Measurements from ENCODE around the gene CTLA4.

CTLA4 gene

DNA sequence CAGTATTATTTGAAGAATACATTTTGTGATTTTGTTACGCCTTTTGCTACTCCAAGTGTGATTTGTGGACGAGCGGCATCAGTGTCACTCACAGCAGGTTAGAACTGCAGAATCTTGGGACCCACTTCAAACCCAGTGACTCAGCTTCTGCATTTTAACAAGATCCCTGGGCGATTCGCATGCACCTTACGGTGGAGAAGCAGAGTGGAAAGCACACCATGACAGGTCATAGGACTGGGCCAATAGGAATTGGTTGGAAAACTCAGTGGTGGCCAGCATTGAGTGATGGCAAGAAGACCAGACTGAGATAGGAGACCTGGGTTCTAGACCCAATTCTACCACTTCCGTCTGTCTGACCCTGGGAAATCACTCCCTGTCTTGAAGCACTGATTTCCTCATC, 26.3 kb downstream of the CTLA4 start:
- DNase-seq (ENCODE audit: low read depth in 2 of 2) = no peak
- H3K4me3 ChIP-seq (replicated peaks in 1 of 2; ENCODE audit: low read depth in 2 of 2, low read length in 2 of 2) = no peak overlapping the region
- TF ChIP-seq, protein P1, sequence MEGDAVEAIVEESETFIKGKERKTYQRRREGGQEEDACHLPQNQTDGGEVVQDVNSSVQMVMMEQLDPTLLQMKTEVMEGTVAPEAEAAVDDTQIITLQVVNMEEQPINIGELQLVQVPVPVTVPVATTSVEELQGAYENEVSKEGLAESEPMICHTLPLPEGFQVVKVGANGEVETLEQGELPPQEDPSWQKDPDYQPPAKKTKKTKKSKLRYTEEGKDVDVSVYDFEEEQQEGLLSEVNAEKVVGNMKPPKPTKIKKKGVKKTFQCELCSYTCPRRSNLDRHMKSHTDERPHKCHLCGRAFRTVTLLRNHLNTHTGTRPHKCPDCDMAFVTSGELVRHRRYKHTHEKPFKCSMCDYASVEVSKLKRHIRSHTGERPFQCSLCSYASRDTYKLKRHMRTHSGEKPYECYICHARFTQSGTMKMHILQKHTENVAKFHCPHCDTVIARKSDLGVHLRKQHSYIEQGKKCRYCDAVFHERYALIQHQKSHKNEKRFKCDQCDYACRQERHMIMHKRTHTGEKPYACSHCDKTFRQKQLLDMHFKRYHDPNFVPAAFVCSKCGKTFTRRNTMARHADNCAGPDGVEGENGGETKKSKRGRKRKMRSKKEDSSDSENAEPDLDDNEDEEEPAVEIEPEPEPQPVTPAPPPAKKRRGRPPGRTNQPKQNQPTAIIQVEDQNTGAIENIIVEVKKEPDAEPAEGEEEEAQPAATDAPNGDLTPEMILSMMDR (IDR thresholded peaks at IDR 0.05; ENCODE audit: low read depth, low read length) = no peak

DNA sequence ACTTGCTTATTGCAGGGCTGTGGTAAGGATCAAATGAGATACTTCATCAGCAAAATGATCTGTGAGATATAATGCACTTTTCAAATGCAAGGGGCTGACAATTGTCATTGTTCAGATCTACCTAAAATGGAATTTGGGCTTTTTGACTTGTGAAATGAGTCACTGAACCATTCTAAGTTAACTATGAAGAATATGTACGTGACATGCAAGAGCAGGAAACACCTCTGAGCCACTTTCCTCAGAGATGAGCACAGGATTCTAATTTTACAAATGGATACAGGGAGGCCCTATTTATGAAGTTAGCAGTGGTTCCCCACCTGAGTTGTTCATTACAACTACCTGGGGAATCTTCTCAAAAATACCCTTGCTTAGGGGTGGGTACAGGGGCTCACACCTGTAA, 26.7 kb downstream of the CTLA4 start:
- no peak for DNase-seq (ENCODE audit: low read depth in 2 of 2)
- H3K4me3 ChIP-seq (replicated peaks in 1 of 2; ENCODE audit: low read depth in 2 of 2, low read length in 2 of 2) = no peak overlapping the region
- TF ChIP-seq, protein P1 (IDR thresholded peaks at IDR 0.05; ENCODE audit: low read depth, low read length) = no peak

DNA sequence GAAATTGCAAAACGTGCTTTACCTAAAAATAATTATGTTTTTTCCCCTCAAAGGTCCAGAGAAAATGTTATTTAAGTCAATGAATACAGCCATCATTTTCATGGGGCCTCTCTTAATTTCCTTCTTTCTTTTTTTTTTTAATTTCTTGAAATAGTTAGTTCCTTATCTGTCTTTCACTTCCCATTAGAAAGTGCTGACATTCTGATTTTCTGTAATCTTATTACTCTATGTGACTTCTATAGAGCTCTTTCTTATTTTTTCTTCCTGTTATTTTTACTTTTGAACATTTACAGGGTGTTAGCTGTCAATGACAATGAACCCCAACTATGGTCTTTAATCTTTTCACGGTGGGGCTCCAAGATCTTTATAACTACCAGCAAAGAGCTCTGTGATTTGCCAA, 30.0 kb downstream of the CTLA4 start:
- no peak for DNase-seq (ENCODE audit: low read depth in 2 of 2)

DNA sequence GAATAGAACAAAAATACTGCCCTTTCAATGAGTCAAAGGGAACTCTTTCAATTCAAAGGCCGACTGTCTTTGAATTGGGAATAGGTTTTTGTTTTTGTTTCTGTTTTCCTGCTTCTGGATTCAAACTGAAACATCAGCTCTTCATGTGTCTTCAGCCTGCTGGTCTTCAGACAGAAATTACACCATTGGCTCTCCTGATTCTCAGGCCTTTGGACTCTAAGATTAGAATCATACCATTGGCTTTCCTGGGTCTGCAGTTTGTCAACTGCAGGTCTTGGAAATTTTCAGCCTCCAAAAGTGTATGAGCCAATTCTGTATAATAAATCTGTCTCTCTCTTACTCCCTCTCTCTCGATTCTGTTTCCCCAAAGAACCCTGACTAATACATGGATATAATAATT, 31.1 kb downstream of the CTLA4 start:
- TF ChIP-seq, protein P1 (IDR thresholded peaks at IDR 0.05; ENCODE audit: low read depth, low read length) = no peak
- DNase-seq (ENCODE audit: low read depth in 2 of 2) = no peak
- no peak overlapping the region for H3K4me3 ChIP-seq (replicated peaks in 1 of 2; ENCODE audit: low read depth in 2 of 2, low read length in 2 of 2)

More for the DNA sequence above, 30.0 kb downstream of the CTLA4 start:
- H3K4me3 ChIP-seq (replicated peaks in 1 of 2; ENCODE audit: low read depth in 2 of 2, low read length in 2 of 2) = no peak overlapping the region
- TF ChIP-seq, protein P1 (IDR thresholded peaks at IDR 0.05; ENCODE audit: low read depth, low read length) = no peak

DNA sequence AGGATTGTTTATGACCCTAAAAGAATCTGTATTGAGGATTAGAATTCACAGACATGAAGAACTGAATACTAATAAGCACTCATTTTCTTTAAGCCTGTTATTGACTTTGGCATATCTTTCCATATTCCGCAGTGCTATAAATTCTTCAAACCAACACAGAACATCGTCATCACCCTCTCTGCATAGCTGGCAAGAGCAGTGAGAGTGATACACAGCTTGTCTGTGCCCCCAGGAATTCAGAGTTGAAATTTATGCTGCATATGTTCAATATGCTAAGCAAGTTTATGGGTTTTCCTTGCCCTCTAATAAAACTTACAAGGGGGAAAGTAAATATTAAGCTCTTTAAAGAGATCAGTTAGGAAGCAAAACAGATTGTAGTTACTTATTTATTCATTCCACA, 32.7 kb downstream of the CTLA4 start:
- no peak overlapping the region for H3K4me3 ChIP-seq (replicated peaks in 1 of 2; ENCODE audit: low read depth in 2 of 2, low read length in 2 of 2)
- no peak for DNase-seq (ENCODE audit: low read depth in 2 of 2)
- TF ChIP-seq, protein P1 (IDR thresholded peaks at IDR 0.05; ENCODE audit: low read depth, low read length) = no peak

DNA sequence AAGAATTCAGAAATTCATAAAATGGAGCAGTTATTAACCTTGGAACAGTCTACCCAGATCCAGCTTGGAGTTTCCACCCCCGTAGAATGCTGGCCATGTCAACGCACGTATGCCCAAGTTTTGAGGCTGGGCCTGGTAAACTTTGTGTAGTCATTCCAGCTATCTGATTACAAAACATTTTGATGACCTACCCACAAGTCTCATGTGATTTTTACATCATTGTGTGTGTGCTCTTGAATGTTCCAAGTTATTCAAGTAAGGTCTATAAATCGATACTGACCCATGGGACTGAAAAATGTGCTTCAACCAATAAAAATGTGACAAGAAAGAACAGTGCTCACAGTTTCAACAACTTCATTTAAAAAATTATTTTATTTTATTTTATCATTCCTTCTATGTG, 36.5 kb downstream of the CTLA4 start:
- TF ChIP-seq, protein P1 (IDR thresholded peaks at IDR 0.05; ENCODE audit: low read depth, low read length) = no peak
- DNase-seq (ENCODE audit: low read depth in 2 of 2) = no peak

DNA sequence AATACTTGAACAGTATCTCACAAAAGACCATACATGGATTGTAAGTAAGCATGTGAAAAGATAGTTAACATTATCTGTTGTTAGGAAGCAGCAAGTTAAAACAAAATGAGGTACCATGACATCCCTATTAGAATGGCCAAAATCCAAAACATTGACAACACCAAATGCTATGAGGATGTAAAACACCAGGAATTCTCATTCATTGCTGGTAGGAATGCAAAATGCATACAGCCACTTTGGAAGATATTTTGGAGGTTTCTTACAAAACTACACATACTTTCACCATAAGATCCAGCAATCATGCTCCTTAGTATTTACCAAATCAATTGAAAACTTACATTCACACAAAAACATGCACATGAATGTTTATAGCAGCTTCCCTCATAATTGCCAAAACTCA, 38.1 kb downstream of the CTLA4 start:
- no peak overlapping the region for H3K4me3 ChIP-seq (replicated peaks in 1 of 2; ENCODE audit: low read depth in 2 of 2, low read length in 2 of 2)
- DNase-seq (ENCODE audit: low read depth in 2 of 2) = no peak
- TF ChIP-seq, protein P1 (IDR thresholded peaks at IDR 0.05; ENCODE audit: low read depth, low read length) = no peak

More for the DNA sequence above, 36.5 kb downstream of the CTLA4 start:
- no peak overlapping the region for H3K4me3 ChIP-seq (replicated peaks in 1 of 2; ENCODE audit: low read depth in 2 of 2, low read length in 2 of 2)

Measured in cardiac fibroblast (primary cell).